HepG2 (cell line): ENCODE data around the gene ZCCHC8. TPM values are rescaled to one million over a fixed set of nuclear protein-coding genes. Genes with fewer than 3 reads are reported as not detected.
A peak's percentile ranks its signal among the peaks of the same experiment; 100 is the strongest.

Source experiments
- ARID4A ChIP-seq: sonication (generic); formaldehyde crosslinking; IDR thresholded peaks from 2 replicates; pipeline ENCODE4 v1.5.0; 2020; ENCODE audit warnings: mild to moderate bottlenecking, missing genetic modification reagents, borderline replicate concordance
- KLF11 ChIP-seq: IDR thresholded peaks from 2 replicates; pipeline ENCODE4 v1.6.1; 2016; ENCODE audit warnings: missing compliant biosample characterization
- MTA1 ChIP-seq: sonication (generic); formaldehyde crosslinking; IDR thresholded peaks from 2 replicates; pipeline ENCODE4 v1.4.0; 2020; ENCODE audit warnings: missing genetic modification reagents, mild to moderate bottlenecking, borderline replicate concordance
- RBAK ChIP-seq: sonication (generic); formaldehyde crosslinking; IDR thresholded peaks from 2 replicates; pipeline ENCODE4 v1.5.1; 2020; ENCODE audit warnings: mild to moderate bottlenecking, missing genetic modification reagents
- WIZ ChIP-seq: sonication (generic); formaldehyde crosslinking; IDR thresholded peaks from 2 replicates; pipeline ENCODE4 v1.5.1; 2020; ENCODE audit warnings: mild to moderate bottlenecking, missing genetic modification reagents
- ZBTB14 ChIP-seq: sonication (generic); formaldehyde crosslinking; IDR thresholded peaks from 2 replicates; pipeline ENCODE4 v1.4.0; 2020; ENCODE audit warnings: missing genetic modification reagents
- ZFX ChIP-seq: sonication (generic); formaldehyde crosslinking; IDR thresholded peaks from 2 replicates; pipeline ENCODE4 v1.4.0; 2020; ENCODE audit warnings: mild to moderate bottlenecking, low read depth, missing genetic modification reagents, moderate library complexity
- ZNF367 ChIP-seq: sonication (generic); formaldehyde crosslinking; IDR thresholded peaks from 2 replicates; pipeline ENCODE4 v1.4.0; 2020; ENCODE audit warnings: missing genetic modification reagents, borderline replicate concordance
- ZNF556 ChIP-seq: sonication (generic); formaldehyde crosslinking; IDR thresholded peaks from 2 replicates; pipeline ENCODE4 v1.4.0; 2020; ENCODE audit warnings: mild to moderate bottlenecking, missing genetic modification reagents, borderline replicate concordance
- ZNF564 ChIP-seq: sonication (generic); formaldehyde crosslinking; IDR thresholded peaks from 2 replicates; pipeline ENCODE4 v1.8.1; 2023; ENCODE audit warnings: mild to moderate bottlenecking, missing genetic modification reagents
- ZNF607 ChIP-seq: sonication (generic); formaldehyde crosslinking; IDR thresholded peaks from 2 replicates; pipeline ENCODE4 v1.5.1; 2020; ENCODE audit warnings: missing genetic modification reagents, mild to moderate bottlenecking, borderline replicate concordance
- ZSCAN9 ChIP-seq: IDR thresholded peaks from 2 replicates; pipeline ENCODE4 v1.6.1; 2016; ENCODE audit warnings: borderline replicate concordance
- polyA plus RNA-seq, 8 experiments: library from polyadenylated mRNA; depleted of rRNA in 3 of 8; stranded (reverse) in 7 of 8; unstranded in 1 of 8; fragments of >200 nt; fragmentation: Illumina TruSeq in 4 of 8; extraction: Trizol in 4 of 8; gene quantifications; 2 replicates each; pipeline versions ENCODE4 v1.2.1 to v1.2.3, GENCODE V29; 2011 to 2016; ENCODE audit warnings: low read depth in 4 of 8, missing spikeins in 1 of 8, mixed read lengths in 1 of 8; ENCODE audit not compliant: insufficient read depth in 1 of 8
- total RNA-seq, 5 experiments: library from RNA; depleted of rRNA; stranded (reverse); fragments of >200 nt; fragmentation: Illumina TruSeq; extraction: Trizol; gene quantifications; 2 replicates each; pipeline ENCODE4 v1.2.3, GENCODE V29; 2016; ENCODE audit warnings: low read depth in 1 of 5
- TF ChIP-seq, protein P1 (sequence below): IDR thresholded peaks from 2 replicates; pipeline ENCODE4 v1.6.1; 2016; ENCODE audit warnings: control low read depth
- TF ChIP-seq, protein P2 (sequence below): sonication (generic); formaldehyde crosslinking; IDR thresholded peaks from 2 replicates; pipeline ENCODE4 v1.5.1; 2020; ENCODE audit warnings: missing genetic modification reagents, mild to moderate bottlenecking, borderline replicate concordance
- TF ChIP-seq, protein P3 (sequence below): sonication (generic); formaldehyde crosslinking; IDR thresholded peaks from 2 replicates; pipeline ENCODE4 v1.4.0; 2020; ENCODE audit warnings: missing genetic modification reagents
- TF ChIP-seq, protein P4 (sequence below): sonication (generic); formaldehyde crosslinking; IDR thresholded peaks from 2 replicates; pipeline ENCODE4 v1.4.0; 2020; ENCODE audit warnings: mild to moderate bottlenecking, missing genetic modification reagents, borderline replicate concordance

Gene ZCCHC8
- total and polyA plus RNA-seq, 2 of the 13 experiments (the other 11 are each of a cell fraction or from before 2014, with no cell fraction given) = 18.6 to 20.9 TPM

- TF ChIP-seq, protein P1, sequence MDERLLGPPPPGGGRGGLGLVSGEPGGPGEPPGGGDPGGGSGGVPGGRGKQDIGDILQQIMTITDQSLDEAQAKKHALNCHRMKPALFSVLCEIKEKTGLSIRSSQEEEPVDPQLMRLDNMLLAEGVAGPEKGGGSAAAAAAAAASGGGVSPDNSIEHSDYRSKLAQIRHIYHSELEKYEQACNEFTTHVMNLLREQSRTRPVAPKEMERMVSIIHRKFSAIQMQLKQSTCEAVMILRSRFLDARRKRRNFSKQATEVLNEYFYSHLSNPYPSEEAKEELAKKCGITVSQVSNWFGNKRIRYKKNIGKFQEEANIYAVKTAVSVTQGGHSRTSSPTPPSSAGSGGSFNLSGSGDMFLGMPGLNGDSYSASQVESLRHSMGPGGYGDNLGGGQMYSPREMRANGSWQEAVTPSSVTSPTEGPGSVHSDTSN = no peak
- TF ChIP-seq ZFX (CRISPR knock-in tag) (no peak), ZNF564 (CRISPR knock-in tag) (no peak), ZNF556 (CRISPR knock-in tag) (no peak), WIZ (CRISPR knock-in tag) (no peak), MTA1 (CRISPR knock-in tag) (no peak; the same call in 1 of the 2 replicates), KLF11 (CRISPR knock-in tag) (peak; percentile 61; the same call in 1 of the 2 replicates), ZNF607 (CRISPR knock-in tag) (no peak; the same call in 1 of the 2 replicates), ZBTB14 (CRISPR knock-in tag) (no peak), ARID4A (CRISPR knock-in tag) (peak; percentile 23; the same call in 1 of the 2 replicates), RBAK (no peak), ZNF367 (CRISPR knock-in tag) (no peak), ZSCAN9 (CRISPR knock-in tag) (no peak; the same call in 1 of the 2 replicates)
- TF ChIP-seq, protein P2, sequence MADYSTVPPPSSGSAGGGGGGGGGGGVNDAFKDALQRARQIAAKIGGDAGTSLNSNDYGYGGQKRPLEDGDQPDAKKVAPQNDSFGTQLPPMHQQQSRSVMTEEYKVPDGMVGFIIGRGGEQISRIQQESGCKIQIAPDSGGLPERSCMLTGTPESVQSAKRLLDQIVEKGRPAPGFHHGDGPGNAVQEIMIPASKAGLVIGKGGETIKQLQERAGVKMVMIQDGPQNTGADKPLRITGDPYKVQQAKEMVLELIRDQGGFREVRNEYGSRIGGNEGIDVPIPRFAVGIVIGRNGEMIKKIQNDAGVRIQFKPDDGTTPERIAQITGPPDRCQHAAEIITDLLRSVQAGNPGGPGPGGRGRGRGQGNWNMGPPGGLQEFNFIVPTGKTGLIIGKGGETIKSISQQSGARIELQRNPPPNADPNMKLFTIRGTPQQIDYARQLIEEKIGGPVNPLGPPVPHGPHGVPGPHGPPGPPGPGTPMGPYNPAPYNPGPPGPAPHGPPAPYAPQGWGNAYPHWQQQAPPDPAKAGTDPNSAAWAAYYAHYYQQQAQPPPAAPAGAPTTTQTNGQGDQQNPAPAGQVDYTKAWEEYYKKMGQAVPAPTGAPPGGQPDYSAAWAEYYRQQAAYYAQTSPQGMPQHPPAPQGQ = no peak
- TF ChIP-seq, protein P3, sequence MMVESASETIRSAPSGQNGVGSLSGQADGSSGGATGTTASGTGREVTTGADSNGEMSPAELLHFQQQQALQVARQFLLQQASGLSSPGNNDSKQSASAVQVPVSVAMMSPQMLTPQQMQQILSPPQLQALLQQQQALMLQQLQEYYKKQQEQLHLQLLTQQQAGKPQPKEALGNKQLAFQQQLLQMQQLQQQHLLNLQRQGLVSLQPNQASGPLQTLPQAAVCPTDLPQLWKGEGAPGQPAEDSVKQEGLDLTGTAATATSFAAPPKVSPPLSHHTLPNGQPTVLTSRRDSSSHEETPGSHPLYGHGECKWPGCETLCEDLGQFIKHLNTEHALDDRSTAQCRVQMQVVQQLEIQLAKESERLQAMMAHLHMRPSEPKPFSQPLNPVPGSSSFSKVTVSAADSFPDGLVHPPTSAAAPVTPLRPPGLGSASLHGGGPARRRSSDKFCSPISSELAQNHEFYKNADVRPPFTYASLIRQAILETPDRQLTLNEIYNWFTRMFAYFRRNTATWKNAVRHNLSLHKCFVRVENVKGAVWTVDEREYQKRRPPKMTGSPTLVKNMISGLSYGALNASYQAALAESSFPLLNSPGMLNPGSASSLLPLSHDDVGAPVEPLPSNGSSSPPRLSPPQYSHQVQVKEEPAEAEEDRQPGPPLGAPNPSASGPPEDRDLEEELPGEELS (CRISPR knock-in tag) = peak; percentile 99
- TF ChIP-seq, protein P4, sequence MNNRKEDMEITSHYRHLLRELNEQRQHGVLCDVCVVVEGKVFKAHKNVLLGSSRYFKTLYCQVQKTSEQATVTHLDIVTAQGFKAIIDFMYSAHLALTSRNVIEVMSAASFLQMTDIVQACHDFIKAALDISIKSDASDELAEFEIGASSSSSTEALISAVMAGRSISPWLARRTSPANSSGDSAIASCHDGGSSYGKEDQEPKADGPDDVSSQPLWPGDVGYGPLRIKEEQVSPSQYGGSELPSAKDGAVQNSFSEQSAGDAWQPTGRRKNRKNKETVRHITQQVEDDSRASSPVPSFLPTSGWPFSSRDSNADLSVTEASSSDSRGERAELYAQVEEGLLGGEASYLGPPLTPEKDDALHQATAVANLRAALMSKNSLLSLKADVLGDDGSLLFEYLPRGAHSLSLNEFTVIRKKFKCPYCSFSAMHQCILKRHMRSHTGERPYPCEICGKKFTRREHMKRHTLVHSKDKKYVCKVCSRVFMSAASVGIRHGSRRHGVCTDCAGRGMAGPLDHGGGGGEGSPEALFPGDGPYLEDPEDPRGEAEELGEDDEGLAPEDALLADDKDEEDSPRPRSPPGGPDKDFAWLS (CRISPR knock-in tag) = no peak
Measured at GRCh38 chr12:122489038-122489437, 11.7 kb downstream of the ZCCHC8 start (continued).
